Panc1 (cell line): ENCODE results near the gene ANO8. TPM values are rescaled to one million over a fixed set of nuclear protein-coding genes. Genes with fewer than 3 reads are reported as not detected.

Source experiments
- ATAC-seq: fragments of 200-7000 bp; cut with Tn5 transposase; 2 replicates; pipeline ENCODE4 v1.9.1; 2020; ENCODE audit warnings: mild to moderate bottlenecking, moderate library complexity
- BruUV-seq: library from RNA; stranded (reverse); fragments of 400-500 nt; replicated peaks from 2 replicates; lab custom pipeline; 2021; lab: Mats Ljungman, UMichigan
- CTCF ChIA-PET: fragments of 300-600 bp; sonication (Branson Sonifier 250); formaldehyde crosslinking; loops from one replicate; lab custom pipeline; 2022; ENCODE audit warnings: antibody characterized with exemption; lab: Charles Lee
- POLR2A ChIA-PET: fragments of 300-600 bp; sonication (Branson Sonifier 250); formaldehyde crosslinking; loops from one replicate; lab custom pipeline; 2022; ENCODE audit warnings: antibody characterized with exemption; lab: Charles Lee
- DNase-seq: peaks from one replicate; pipeline ENCODE4 v3.0.0-alpha.2; 2010; ENCODE audit warnings: low read depth, low spot score
- H3K27ac ChIP-seq: 2 replicates; pipeline ENCODE4 v1.5.1; 2011; ENCODE audit warnings: mild to moderate bottlenecking, low read length, inconsistent platforms
- H3K27me3 ChIP-seq: fragments of 200-500 bp; sonication (Bioruptor generic); 2 replicates; pipeline ENCODE4 v1.6.0; 2014; ENCODE audit warnings: low read length, inconsistent platforms; ENCODE audit not compliant: control insufficient read depth, insufficient read depth
- H3K36me3 ChIP-seq: fragments of 200-500 bp; sonication (Bioruptor generic); 2 replicates; pipeline ENCODE4 v1.5.1; 2014; ENCODE audit warnings: inconsistent platforms, mild to moderate bottlenecking, low read length, moderate library complexity; ENCODE audit not compliant: control insufficient read depth, insufficient read depth
- H3K4me1 ChIP-seq: 2 replicates; pipeline ENCODE4 v1.5.1; 2011; ENCODE audit warnings: inconsistent platforms, mild to moderate bottlenecking, low read length, moderate library complexity; ENCODE audit not compliant: control insufficient read depth, insufficient read depth
- H3K4me3 ChIP-seq, 2 experiments: 2 replicates each; pipeline ENCODE4 v1.5.1; 2011 to 2012; ENCODE audit warnings: low read depth in 2 of 2, low read length in 2 of 2, mild to moderate bottlenecking in 2 of 2, inconsistent platforms in 1 of 2, moderate library complexity in 1 of 2
- H3K9me3 ChIP-seq: fragments of 200-500 bp; sonication (Bioruptor generic); 2 replicates; pipeline ENCODE4 v1.5.1; 2014; ENCODE audit warnings: low read depth, mild to moderate bottlenecking, inconsistent platforms, low read length, moderate library complexity; ENCODE audit not compliant: control insufficient read depth, insufficient read depth
- POLR2AphosphoS5 ChIP-seq: IDR thresholded peaks from 2 replicates; pipeline ENCODE4 v1.6.1; 2012; ENCODE audit warnings: mild to moderate bottlenecking, low read depth, low read length, moderate library complexity
- REST ChIP-seq, 2 experiments: IDR thresholded peaks; 2 replicates each; pipeline ENCODE4 v1.6.1; 2011 to 2012; ENCODE audit warnings: low read depth in 2 of 2, control low read depth in 1 of 2, low read length in 1 of 2, mild to moderate bottlenecking in 1 of 2, moderate library complexity in 1 of 2; ENCODE audit not compliant: insufficient read depth in 1 of 2
- SIN3A ChIP-seq: IDR thresholded peaks from 2 replicates; pipeline ENCODE4 v1.6.1; 2012; ENCODE audit warnings: low read depth, mild to moderate bottlenecking, low read length, moderate library complexity, borderline replicate concordance; ENCODE audit not compliant: insufficient read depth
- TCF7L2 ChIP-seq: IDR thresholded peaks from 2 replicates; pipeline ENCODE4 v1.6.1; 2011; ENCODE audit warnings: mild to moderate bottlenecking, low read depth, low read length, inconsistent platforms
- in situ Hi-C: cut with HindIII; loops from 2 replicates; pipeline ENCODE4 v1.10.0; 2016; ENCODE audit warnings: low sequenced_read_pairs, low pct_unique_long_range_greater_than_20kb
- intact Hi-C: fragments of 100-400 bp; cut with micrococcal nuclease; formaldehyde crosslinking; loops from one replicate; pipeline ENCODE4 v1.10.0; 2022; ENCODE audit not compliant: unreplicated experiment
- total RNA-seq: library from RNA; stranded (reverse); gene quantifications from one replicate; pipeline ENCODE4 v1.2.1, GENCODE V29; 2021; ENCODE audit not compliant: unreplicated experiment
- TF ChIP-seq, protein P1 (sequence below): fragments of 450-650 bp; IDR thresholded peaks from 2 replicates; pipeline ENCODE4 v1.5.1; 2017; ENCODE audit warnings: mild to moderate bottlenecking

The ANO8 gene
- total RNA-seq, 1 experiment from 2014 or later: 13.5 TPM

DNA sequence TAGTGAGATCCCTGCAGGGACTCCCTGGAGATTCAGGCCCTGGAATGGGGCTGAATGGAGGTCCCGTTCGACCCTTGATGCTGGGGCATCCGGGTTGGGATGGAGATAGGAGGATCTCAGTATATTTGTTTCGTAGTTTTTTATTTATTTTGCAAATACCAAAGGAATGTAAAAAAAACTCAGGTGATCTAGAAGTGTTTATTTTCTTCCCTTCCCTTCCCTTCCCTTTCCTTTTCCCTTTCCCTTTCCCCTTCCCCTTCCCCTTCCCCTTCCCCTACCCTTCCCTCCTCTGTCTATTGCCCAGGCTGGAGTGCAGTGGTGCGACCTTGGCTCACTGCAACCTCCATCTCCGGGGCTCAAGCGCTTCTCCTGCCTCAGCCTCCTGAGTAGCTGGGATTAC, 7.2 kb upstream of the ANO8 start:
- no peak overlapping the region for H3K4me3 ChIP-seq
- H3K4me1 ChIP-seq: peaks cover 4% of the 10 kb centered on the region
- no peaks in the 10 kb centered on the region for H3K27me3 ChIP-seq
- ChIA-PET CTCF (no interaction called here), POLR2A (no interaction called here)
- no peak overlapping the region for H3K27ac ChIP-seq
- no TSS peak for BruUV-seq
- no peaks in the 10 kb centered on the region for H3K9me3 ChIP-seq
- no peak for TF ChIP-seq REST (IDR thresholded peaks at IDR 0.05; ENCODE audit: insufficient read depth in 1 of 2, low read depth in 2 of 2, low read length in 1 of 2)
- TF ChIP-seq, protein P1, sequence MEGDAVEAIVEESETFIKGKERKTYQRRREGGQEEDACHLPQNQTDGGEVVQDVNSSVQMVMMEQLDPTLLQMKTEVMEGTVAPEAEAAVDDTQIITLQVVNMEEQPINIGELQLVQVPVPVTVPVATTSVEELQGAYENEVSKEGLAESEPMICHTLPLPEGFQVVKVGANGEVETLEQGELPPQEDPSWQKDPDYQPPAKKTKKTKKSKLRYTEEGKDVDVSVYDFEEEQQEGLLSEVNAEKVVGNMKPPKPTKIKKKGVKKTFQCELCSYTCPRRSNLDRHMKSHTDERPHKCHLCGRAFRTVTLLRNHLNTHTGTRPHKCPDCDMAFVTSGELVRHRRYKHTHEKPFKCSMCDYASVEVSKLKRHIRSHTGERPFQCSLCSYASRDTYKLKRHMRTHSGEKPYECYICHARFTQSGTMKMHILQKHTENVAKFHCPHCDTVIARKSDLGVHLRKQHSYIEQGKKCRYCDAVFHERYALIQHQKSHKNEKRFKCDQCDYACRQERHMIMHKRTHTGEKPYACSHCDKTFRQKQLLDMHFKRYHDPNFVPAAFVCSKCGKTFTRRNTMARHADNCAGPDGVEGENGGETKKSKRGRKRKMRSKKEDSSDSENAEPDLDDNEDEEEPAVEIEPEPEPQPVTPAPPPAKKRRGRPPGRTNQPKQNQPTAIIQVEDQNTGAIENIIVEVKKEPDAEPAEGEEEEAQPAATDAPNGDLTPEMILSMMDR: no peak
- no peak for TF ChIP-seq POLR2AphosphoS5
- no peak for TF ChIP-seq SIN3A
- TF ChIP-seq TCF7L2: no peak
- DNase-seq (no peak), ATAC-seq (no peak)
- intact Hi-C loops (no loop called here), in situ Hi-C loops (no loop called here)
- peaks cover 1% of the 10 kb centered on the region; the same call in 1 of the 2 replicates for H3K36me3 ChIP-seq

- no peak for ATAC-seq
- in situ Hi-C loops: no loop called here
- no TSS peak for BruUV-seq
- DNase-seq: no peak
- Histone ChIP-seq H3K36me3 (peaks cover 4% of the 10 kb centered on the region; the same call in 1 of the 2 replicates), H3K9me3 (no peaks in the 10 kb centered on the region), H3K27ac (no peak overlapping the region), H3K27me3 (no peaks in the 10 kb centered on the region), H3K4me3 (no peak overlapping the region), H3K4me1 (peaks cover 4% of the 10 kb centered on the region)
- TF ChIP-seq REST (IDR thresholded peaks at IDR 0.05; ENCODE audit: insufficient read depth in 1 of 2, low read depth in 2 of 2, low read length in 1 of 2) (no peak), TCF7L2 (no peak), POLR2AphosphoS5 (no peak), SIN3A (no peak)
- TF ChIP-seq, protein P1: no peak
- POLR2A ChIA-PET: no interaction called here
- CTCF ChIA-PET: no interaction called here
- intact Hi-C loops: no loop called here
These were observed 6.7 kb upstream of the ANO8 start for GRCh38 chr19:17341386-17341785.
